Cardiac septum (tissue), 1 donor: Measurements from ENCODE around the gene ARL5A. TPM values are rescaled to one million over a fixed set of nuclear protein-coding genes. Genes with fewer than 3 reads are reported as not detected.
A peak's percentile ranks its signal among the peaks of the same experiment; 100 is the strongest.
"Not testable (repeated sequence)": the region's sequence is repeated elsewhere in the genome, so short reads cannot be mapped to it uniquely, and the experiment has no call there.

Experiments used
- DNase-seq: peaks from one replicate; pipeline ENCODE4 v3.0.0-alpha.2; 2020; ENCODE audit warnings: low spot score
- intact Hi-C: fragments of 100-400 bp; cut with DNase I; formaldehyde crosslinking; loops from one replicate; pipeline ENCODE4 v1.14.0; 2022
- long read RNA-seq: library from polyadenylated mRNA; unstranded; transcript quantifications from one replicate; pipeline ENCODE4 v2.0.0, GENCODE V29; 2021
- total RNA-seq: library from RNA; stranded (reverse); fragmentation: NEBNext Ultra II Directional; extraction: Animal tissue kit (Norgen Biotek cat#: 25700); gene quantifications from one replicate; pipeline ENCODE4 v1.2.1, GENCODE V29; 2021
- donor health status: DM: no; HTN: no; CAD: no.

ARL5A gene, protein sequence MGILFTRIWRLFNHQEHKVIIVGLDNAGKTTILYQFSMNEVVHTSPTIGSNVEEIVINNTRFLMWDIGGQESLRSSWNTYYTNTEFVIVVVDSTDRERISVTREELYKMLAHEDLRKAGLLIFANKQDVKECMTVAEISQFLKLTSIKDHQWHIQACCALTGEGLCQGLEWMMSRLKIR
- 60.9 TPM for total RNA-seq
- long read RNA-seq, full-length matches to known transcripts: 144 of 159 reads
- long read RNA-seq, partial matches to known transcripts: 1 of 159 reads
- long read RNA-seq, other reads (novel, unspliced or antisense): 14 of 159 reads

DNA sequence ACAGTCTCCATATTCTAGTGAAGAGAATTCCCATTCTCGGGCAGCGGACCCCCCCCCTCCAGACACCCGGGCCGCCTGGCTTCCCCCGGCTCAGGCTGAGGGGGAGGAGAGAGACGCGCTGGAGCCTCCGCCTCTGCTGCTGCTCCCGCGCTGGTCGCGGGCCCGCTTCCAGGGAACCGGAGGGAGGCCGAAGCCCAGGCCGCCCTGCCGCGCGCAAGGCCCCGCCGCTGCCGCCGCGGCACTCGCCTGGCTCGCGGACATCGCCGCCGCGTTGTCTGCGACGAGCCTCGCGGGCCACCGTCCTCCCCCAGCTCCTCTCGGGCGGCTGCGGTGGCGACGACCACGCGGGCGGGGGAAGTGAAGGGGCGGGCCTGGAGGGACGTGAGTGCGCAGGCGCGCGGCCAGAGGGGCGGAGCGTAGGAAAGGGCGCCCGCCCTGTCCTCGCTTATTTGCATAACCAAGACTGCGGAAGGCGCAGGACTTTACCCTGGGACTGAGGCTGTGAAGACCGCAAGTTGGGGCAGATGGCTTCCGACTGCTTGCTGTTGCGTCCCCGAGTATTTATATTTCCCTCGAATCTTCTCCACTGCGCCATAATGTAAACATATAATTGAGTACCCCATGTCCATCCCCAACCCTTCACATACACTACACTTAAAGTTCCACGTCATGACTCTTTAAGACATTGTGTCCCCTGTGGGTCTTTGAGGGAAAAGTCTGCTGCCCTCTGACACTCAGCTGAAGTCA is at the start of gene ARL5A:
ARL5A (minus strand) TSS at position 279 of the 747 bp plus-strand sequence; CDS start at position 34, 245 bp downstream.
- intact Hi-C loops: loop anchor here (2.0 kb wide), 1 partner anchor 14 kb away; no protein-coding TSS in a partner anchor
- DNase-seq: peak; percentile 99

DNA sequence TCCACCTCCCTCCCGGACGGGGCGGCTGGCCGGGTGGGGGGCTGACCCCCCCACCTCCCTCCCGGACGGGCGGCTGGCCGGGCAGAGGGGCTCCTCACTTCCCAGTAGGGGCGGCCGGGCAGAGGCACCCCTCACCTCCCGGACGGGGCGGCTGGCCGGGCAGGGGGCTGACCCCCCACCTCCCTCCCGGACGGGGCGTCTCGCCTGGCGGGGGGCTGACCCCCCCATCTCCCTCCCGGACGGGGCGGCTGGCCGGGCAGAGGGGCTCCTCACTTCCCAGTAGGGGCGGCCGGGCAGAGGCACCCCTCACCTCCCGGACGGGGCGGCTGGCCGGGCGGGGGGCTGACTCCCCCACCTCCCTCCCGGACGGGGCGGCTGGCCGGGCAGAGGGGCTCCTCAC is 47.4 kb upstream of the ARL5A start:
- intact Hi-C loops, DNase-seq: not testable (repeated sequence)

DNA sequence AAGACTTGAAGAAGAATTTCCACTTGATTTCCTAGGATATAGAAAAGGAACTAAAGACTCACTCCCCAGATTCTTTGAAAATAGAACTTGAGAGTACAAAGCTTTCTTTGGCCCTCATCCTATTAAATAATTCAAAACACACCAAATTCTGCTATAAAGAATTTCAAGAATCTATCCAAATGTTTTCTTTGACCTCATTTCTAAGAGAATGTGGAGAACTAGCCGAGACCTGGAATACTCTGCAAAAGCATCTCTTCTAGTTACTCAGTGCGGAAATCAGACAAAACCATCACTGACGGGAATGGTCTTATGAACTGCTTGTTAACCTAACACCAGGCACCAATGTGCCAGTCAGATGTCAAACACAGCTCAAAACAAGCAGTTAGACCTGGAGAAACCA is 44.2 kb upstream of the ARL5A start:
- intact Hi-C loops: no loop called here

DNA sequence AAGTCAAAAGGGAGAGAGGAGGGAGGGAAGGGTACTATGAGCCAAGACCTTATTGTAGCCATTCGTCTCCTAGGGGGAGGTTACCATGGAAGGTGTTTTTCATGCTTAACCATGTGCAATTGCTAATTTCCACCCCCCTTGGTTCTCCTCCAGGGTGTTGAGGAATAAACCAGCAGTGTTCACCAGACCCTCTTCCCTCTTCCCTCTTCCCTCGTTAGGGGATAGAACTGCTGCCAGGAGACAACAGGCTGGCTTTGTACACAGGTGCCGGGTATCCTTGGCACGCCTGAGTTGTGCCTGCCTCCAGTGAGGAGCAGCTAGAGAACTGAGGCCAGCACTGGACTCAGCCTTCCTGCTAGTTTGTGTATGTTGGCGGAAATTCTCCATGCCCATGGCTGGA is 41.1 kb upstream of the ARL5A start:
- intact Hi-C loops: no loop called here
- no peak for DNase-seq

More for the DNA sequence above, 44.2 kb upstream of the ARL5A start:
- no peak for DNase-seq

DNA sequence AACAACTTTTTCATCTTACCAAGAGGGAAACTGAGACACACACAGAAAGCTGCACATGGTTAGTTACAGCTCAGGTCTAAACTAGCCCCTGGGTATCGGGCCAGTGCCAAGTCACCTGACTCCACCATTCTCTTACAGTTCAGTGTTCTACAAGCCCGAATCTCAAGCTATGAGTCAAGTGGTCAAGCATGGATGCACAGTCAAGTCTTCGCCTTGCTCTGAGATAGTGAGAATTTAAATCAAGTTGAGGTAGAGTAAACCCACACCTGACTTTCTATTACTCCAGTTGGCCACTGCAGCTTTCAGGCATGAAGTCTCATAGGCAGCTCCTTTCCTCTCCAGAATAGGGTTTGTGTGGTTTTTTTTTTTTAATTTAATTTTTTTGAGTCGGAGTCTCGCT is 34.5 kb upstream of the ARL5A start:
- intact Hi-C loops: no loop called here
- DNase-seq: no peak

DNA sequence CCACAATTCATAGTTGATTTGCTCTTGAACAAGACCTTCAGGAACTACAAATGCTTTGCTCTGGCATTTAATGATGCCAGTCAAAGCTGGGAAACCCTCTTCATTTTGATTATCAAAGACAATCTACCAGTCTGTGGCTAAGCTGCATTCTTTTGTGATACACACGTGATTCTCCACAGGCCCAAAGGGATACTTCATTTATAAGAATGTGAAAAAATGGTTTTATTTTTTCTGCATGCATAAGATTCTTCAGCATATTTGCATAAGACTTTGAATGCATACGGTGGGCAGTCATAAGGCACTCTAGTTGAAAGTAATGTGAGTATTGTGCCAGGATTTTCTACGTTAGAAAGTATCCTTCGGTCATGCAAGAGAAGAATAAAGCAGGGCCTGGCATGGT is 33.0 kb upstream of the ARL5A start:
- intact Hi-C loops: no loop called here
- no peak for DNase-seq

DNA sequence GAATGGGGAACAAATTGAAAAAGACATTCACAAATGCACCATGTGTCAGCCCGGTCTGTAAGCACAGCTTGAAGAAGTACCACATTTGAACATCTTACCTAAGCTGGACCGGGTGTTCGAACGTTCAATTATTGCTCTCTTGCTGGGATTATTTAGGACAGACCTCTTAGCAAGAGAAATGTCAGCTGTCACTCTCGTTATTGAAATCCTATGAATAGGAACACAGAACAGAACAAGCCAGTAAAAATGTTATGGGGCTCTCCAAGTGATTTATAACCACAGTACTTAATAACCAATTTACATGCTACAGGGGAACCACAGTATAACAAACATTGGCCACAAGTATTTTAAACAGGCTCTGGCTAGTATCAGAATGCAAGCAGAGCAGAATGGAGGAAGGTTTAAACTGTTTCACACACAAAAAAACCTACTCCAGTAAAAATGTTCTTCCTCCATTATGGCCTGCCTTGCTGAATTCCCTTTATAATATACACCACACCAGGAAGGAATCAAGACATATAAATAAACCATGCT is 32.5 kb upstream of the ARL5A start:
- no peak for DNase-seq
- intact Hi-C loops: no loop called here

DNA sequence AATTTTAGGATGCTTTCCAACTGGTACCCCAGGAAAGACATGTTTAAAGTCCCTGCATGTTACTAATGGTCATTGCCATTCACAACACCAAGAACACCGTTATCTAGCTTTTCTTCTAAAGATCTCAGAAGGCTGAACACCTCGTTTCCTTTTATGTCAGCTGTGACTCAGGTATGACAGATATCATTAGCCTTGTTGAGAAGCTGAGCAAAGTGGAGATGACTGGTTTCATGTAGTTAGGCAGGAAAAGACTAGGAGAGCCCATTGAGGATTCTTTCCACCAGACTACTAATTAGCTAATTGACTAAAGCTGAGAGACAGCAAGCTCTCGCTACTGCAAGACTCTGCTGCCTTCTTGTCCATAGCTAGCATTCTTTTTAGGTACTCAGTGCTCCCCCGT is 32.0 kb upstream of the ARL5A start:
- no peak for DNase-seq
- intact Hi-C loops: no loop called here

DNA sequence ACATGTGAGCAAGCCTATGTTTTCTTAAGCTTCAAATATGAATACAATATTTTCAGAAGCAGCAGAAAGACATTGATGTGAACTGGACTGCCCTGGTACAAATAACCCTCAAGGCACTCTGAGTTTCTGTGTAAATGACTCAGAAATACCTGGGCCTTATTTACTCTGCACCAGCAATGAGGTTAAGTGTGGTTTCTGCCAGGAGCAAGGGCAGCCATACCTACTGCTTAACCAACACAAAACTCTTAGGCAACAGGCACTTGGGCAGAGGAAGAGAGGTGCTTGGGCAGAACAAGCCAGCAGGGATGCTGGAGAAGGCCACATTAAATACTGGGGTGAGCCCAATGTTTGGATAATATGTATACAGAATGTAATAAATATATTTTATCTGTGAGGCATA is 29.4 kb upstream of the ARL5A start:
- intact Hi-C loops: no loop called here
- DNase-seq: no peak

DNA sequence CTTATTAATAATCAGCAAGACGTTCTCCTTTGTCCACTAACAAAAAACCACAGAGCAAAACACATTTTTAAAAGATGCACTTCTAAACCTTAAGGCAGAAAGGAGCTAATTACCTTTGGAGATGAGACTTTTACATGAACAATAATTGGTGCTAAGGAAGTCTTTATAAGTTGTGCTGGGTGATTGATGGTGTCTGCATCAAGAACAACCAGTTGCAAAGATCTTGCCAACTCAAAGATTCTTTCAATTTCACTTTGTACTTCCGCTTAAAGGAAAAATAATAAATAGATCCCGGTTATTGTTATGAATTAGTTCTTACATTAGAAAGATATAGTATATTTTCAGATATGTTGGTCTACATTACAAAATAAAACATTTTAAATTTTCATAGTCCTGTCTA is 26.9 kb upstream of the ARL5A start:
- DNase-seq: no peak
- intact Hi-C loops: no loop called here

DNA sequence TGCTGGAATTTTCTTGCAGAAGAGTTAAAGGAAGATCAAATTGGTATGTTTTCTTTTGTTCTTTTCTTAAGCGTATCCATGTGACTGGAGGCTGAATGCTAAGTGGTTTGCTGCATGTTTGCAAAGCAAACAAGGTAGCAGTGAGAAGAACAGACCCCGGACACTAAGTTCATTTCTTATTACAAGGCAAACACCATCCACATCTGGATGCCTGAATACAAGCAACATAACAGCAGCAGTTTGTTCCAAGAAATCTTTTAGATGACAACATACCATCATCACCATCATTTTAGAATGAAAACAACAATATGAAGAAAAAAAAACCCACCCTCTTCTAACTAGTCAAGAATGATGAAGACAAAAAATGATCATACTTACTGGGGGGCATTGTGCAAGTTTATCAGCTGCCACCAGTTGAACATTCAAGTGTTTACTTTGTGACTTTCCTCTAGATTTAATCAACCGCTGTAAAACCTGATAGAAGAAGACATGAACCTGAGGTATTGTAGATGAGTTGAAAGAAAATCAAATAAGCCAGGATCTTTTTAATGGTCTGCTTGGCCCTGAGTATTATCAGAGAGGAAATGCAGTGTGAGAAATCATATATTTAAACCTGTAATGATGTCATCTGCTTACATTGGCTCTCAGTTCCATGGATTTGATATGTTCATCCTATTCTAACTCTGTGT is 25.0 kb upstream of the ARL5A start:
- intact Hi-C loops: no loop called here
- DNase-seq: no peak

DNA sequence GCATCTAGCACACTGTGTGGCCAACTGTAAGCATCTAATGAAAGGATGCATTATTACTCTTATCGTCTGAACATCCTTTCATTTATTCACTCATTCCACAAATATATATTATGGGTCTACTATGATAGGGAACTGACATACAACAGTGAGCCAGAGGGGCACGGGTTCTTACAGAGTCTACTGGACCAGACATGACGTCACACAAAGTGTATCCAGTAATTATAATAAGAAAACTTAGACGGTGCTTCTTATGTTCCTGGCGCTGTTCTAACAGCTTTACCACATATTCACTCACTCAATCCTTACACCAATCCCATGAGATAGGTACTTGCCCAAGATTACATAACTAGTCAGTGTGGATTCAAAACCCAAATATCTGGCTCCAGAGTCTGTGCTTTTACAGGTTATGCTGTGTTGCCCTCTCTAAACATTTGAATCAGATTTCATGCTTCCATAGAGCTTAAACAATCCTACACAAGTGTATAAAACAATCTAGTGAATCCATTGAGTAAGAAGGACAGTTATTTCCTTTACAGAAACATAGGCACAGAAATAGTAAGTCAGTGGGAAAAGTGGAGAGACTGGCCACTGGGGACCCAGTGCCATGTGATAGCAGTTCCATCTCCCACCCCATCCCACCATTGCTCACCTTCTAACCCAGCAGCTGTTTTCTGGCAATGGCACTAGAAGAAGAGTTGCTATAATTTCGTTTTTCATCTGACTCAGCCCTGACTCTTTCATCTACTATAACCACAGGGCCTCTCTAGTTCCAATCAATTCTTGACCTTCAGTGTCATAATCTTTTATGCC is 24.2 kb upstream of the ARL5A start:
- intact Hi-C loops: no loop called here

DNA sequence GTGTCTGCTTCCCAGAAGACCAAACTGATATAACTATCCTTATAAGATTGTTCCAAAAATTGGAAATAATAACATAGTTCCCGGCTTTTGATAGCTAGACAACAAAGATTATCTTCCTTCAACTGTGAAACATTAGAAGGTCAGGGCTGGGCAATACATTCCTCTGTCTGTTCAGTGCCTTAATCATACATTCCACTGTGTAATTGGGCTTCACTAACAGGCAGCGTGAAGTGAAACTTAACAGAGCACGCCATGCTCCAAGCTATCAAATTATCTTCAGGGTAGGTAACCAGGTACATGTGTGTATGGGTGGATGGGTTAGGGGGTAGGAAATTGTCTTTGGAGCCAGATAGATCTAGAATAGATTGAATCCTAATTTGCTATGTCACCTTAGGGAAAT is 23.5 kb upstream of the ARL5A start:
- no peak for DNase-seq
- intact Hi-C loops: no loop called here

More for the DNA sequence above, 24.2 kb upstream of the ARL5A start:
- no peak for DNase-seq

DNA sequence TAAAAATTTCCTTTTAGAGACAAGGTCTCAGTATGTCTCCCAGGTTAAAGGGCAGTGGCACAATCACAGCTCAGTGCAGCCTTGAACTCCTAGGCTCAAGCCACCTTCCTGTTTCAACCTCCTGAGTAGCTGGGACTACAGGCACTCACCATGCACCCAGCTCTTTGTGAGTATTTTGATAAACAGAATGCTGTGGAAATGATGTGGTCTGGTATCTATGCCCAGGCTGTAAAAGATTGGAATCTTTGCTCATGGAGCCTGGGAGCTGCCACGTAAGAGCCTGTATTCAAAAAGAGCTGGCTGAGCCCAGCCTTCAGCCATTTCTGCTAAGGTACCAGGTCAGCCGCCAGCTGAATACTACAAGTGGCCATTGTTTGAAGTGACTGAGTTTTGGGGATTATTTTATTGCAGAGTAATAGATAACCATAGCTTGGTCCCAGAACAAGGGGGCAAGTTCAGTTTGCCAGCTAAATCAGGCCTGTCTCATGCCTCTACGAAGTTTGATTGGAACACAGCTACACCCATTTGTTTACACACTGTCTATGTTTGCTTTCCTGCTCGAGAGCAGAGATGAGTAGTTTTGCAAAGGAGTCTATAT is 21.3 kb upstream of the ARL5A start:
- intact Hi-C loops: no loop called here
- DNase-seq: no peak

DNA sequence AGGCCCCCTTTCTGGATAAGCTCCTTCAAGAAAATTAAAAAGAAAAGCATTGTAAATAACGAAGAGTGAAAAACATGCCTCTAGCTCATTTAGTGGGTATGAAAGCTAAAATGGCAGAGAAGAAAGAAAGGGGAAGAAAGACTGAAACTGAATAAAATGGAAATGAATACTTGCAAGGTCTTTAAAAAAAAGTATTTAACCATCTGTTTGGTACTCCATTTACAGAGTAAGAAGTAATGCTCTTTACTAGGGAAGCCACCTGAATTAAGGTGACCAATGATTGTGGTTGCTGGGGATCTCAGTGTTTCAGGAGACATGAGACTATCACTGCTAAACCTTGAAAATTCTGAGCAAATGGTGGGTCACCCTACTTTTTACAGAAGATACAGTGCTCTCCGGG is 17.7 kb upstream of the ARL5A start:
- DNase-seq: no peak
- intact Hi-C loops: no loop called here

DNA sequence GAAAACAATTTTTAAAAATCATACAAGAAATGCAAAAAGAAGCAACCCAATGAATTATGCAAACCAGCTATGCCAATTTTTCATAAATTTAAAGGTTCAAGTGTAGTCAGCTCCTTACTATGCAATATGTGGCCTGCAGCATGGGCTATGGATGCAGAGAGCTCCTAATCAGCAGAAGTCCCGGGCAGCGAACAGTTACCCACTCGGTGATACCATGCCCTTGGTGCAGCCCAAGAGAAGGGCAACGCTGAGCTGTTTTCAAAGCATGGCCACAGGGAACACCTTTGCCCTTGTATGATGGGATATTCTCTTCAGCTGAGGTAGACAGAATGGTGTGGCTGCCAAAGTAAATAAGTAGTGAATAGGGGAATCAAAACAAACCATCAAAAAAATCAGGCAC is 17.3 kb upstream of the ARL5A start:
- intact Hi-C loops: no loop called here

DNA sequence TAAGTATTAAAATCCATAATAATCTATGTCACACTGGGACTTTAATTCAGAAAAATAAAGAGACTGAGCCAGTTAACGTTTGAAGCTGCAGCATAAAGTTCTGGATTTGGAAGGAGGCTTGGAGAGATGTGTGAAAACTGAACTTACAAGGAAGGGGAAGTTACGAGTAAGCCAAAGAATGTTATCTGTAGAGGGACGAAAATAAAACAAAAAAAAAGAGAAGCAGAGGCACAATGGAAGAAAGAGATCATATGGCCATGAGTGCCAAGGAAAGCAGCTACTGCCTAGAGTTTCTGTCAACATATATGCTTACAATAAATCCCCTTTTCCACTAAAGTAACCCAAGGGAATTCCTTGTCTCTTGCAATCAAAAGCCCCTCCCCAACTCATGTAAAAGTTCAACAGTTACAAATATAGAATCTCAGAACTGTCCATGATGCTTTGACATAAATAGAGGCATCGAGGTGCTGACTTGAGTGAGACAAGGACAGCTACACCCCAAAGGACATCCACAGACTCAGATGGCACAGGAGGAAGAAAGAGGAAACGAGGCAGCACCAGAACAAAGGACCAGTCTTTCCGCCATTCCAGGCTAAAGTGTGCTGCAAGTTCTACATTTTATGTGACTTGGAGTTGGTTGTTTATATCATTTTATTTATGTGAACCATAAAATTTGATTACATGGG is 16.1 kb upstream of the ARL5A start:
- DNase-seq: no peak
- intact Hi-C loops: loop anchor here (5.0 kb wide), 1 partner anchor 63 kb away; no protein-coding TSS in a partner anchor

More for the DNA sequence above, 17.3 kb upstream of the ARL5A start:
- DNase-seq: no peak

DNA sequence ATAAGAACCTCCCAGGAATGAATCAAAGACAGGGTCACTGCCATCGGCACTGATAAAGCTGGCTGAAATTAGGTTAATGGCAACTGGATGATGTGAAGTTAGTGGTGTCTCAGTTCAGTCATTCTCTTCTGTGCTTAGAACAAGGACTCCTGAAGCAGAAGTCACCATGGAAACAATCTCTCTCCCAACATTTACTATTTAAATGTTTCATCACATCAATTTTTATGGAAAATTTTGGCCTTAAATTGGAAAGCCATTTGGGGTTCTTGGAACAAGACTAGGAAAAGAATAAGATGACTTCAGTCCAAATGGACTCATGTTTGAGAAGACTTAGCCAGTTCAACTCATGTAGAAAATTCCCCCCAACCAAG is 15.5 kb upstream of the ARL5A start:
- intact Hi-C loops: loop anchor here (2.0 to 5.0 kb wide), 2 partner anchors 15 to 64 kb away; partner anchors contain the start of gene ARL5A
- no peak for DNase-seq
